HepG2 (cell line): Measurements from ENCODE around the gene NANOS1. TPM values are rescaled to one million over a fixed set of nuclear protein-coding genes. Genes with fewer than 3 reads are reported as not detected.

Experiments
- BORCS8-MEF2B ChIP-seq: sonication (generic); formaldehyde crosslinking; IDR thresholded peaks from 2 replicates; pipeline ENCODE4 v1.8.0; 2022; ENCODE audit warnings: mild to moderate bottlenecking, missing genetic modification reagents
- HDAC1 ChIP-seq: sonication (generic); formaldehyde crosslinking; IDR thresholded peaks from 2 replicates; pipeline ENCODE4 v1.5.1; 2020; ENCODE audit warnings: mild to moderate bottlenecking, missing genetic modification reagents
- HOXA7 ChIP-seq: sonication (generic); formaldehyde crosslinking; IDR thresholded peaks from 2 replicates; pipeline ENCODE4 v1.8.1; 2022; ENCODE audit warnings: mild to moderate bottlenecking, missing genetic modification reagents, moderate library complexity
- JDP2 ChIP-seq: sonication (generic); formaldehyde crosslinking; IDR thresholded peaks from 2 replicates; pipeline ENCODE4 v1.8.1; 2022; ENCODE audit warnings: missing genetic modification reagents, borderline replicate concordance
- NR2C2 ChIP-seq: sonication (generic); formaldehyde crosslinking; IDR thresholded peaks from 2 replicates; pipeline ENCODE4 v1.4.0; 2020; ENCODE audit warnings: missing genetic modification reagents, mild to moderate bottlenecking, moderate library complexity, borderline replicate concordance
- PITX1 ChIP-seq: sonication (generic); formaldehyde crosslinking; IDR thresholded peaks from 2 replicates; pipeline ENCODE4 v1.5.1; 2020; ENCODE audit warnings: mild to moderate bottlenecking, missing genetic modification reagents
- POLR2G ChIP-seq: fragments of 200-400 bp; formaldehyde crosslinking; IDR thresholded peaks from 2 replicates; pipeline ENCODE4 v1.6.1; 2018; ENCODE audit warnings: mild to moderate bottlenecking, low read depth, low read length, moderate library complexity
- RNF2 ChIP-seq: fragments of 450-650 bp; conservative IDR thresholded peaks from 2 replicates; pipeline ENCODE4 v1.6.1; 2016; ENCODE audit warnings: low read depth
- SNAI1 ChIP-seq: sonication (generic); formaldehyde crosslinking; IDR thresholded peaks from 2 replicates; pipeline ENCODE4 v1.5.0; 2020; ENCODE audit warnings: mild to moderate bottlenecking, missing genetic modification reagents, borderline replicate concordance
- ZBTB14 ChIP-seq: sonication (generic); formaldehyde crosslinking; IDR thresholded peaks from 2 replicates; pipeline ENCODE4 v1.4.0; 2020; ENCODE audit warnings: missing genetic modification reagents
- ZFP62 ChIP-seq: sonication (generic); formaldehyde crosslinking; IDR thresholded peaks from 2 replicates; pipeline ENCODE4 v1.4.0; 2020; ENCODE audit warnings: missing genetic modification reagents
- ZNF703 ChIP-seq: sonication (generic); formaldehyde crosslinking; IDR thresholded peaks from 2 replicates; pipeline ENCODE4 v1.5.1; 2020; ENCODE audit warnings: missing genetic modification reagents, mild to moderate bottlenecking, moderate library complexity, borderline replicate concordance
- ZNF75D ChIP-seq: sonication (generic); formaldehyde crosslinking; IDR thresholded peaks from 2 replicates; pipeline ENCODE4 v1.8.1; 2023; ENCODE audit warnings: missing genetic modification reagents, mild to moderate bottlenecking, borderline replicate concordance
- ZSCAN12 ChIP-seq: sonication (generic); formaldehyde crosslinking; IDR thresholded peaks from 2 replicates; pipeline ENCODE4 v1.9.0; 2021; ENCODE audit warnings: mild to moderate bottlenecking, missing genetic modification reagents
- ZSCAN21 ChIP-seq: sonication (generic); formaldehyde crosslinking; IDR thresholded peaks from 2 replicates; pipeline ENCODE4 v1.8.0; 2022; ENCODE audit warnings: mild to moderate bottlenecking, missing genetic modification reagents, moderate library complexity, borderline replicate concordance
- polyA plus RNA-seq, 8 experiments: library from polyadenylated mRNA; depleted of rRNA in 3 of 8; stranded (reverse) in 7 of 8; unstranded in 1 of 8; fragments of >200 nt; fragmentation: Illumina TruSeq in 4 of 8; extraction: Trizol in 4 of 8; gene quantifications; 2 replicates each; pipeline versions ENCODE4 v1.2.1 to v1.2.3, GENCODE V29; 2011 to 2016; ENCODE audit warnings: low read depth in 4 of 8, missing spikeins in 1 of 8, mixed read lengths in 1 of 8; ENCODE audit not compliant: insufficient read depth in 1 of 8
- total RNA-seq, 5 experiments: library from RNA; depleted of rRNA; stranded (reverse); fragments of >200 nt; fragmentation: Illumina TruSeq; extraction: Trizol; gene quantifications; 2 replicates each; pipeline ENCODE4 v1.2.3, GENCODE V29; 2016; ENCODE audit warnings: low read depth in 1 of 5

Gene NANOS1
- total and polyA plus RNA-seq, 2 of the 13 experiments (the other 11 are each of a cell fraction or from before 2014, with no cell fraction given): 1.7 to 2.2 TPM

GRCh38 chr10:119029613-119030420, at the start of gene NANOS1 (continued):
- peak; percentile 35; the same call in 1 of the 2 replicates for TF ChIP-seq ZBTB14 (CRISPR knock-in tag)
- no peak for TF ChIP-seq ZSCAN12 (CRISPR knock-in tag)
- TF ChIP-seq SNAI1: no peak
- no peak for TF ChIP-seq BORCS8-MEF2B (CRISPR knock-in tag)
- peak; percentile 69 for TF ChIP-seq POLR2G
- no peak for TF ChIP-seq HDAC1 (CRISPR knock-in tag)
- peak; percentile 19 for TF ChIP-seq RNF2
- TF ChIP-seq ZNF703 (CRISPR knock-in tag): no peak
- 0 out of 2 replicates have a peak, but pooled peaks have one; percentile 16 for TF ChIP-seq JDP2 (CRISPR knock-in tag)
- TF ChIP-seq ZNF75D: no peak
- no peak for TF ChIP-seq ZSCAN21
- TF ChIP-seq HOXA7 (CRISPR knock-in tag): no peak
- TF ChIP-seq PITX1 (CRISPR knock-in tag): no peak
- no peak for TF ChIP-seq NR2C2 (CRISPR knock-in tag)
- no peak for TF ChIP-seq ZFP62 (CRISPR knock-in tag)
